Pancreas (tissue), 10 donors: ENCODE measurements around the gene SLC16A13. TPM values are rescaled to one million over a fixed set of nuclear protein-coding genes. Genes with fewer than 3 reads are reported as not detected.

Source experiments
- ATAC-seq, 4 donors: fragments of 200-7000 bp; cut with Tn5 transposase; one replicate each; pipeline versions ENCODE4 v1.8.0 to v1.9.1; 2020; ENCODE audit warnings: mild to moderate bottlenecking in 4 of 4, moderate library complexity in 4 of 4
- DNase-seq, 6 donors: peaks; one replicate each; pipeline ENCODE4 v3.0.0-alpha.2; 2020
- FAIRE-seq: peaks from 2 replicates; lab custom pipeline; 2012; peaks lifted over from hg19 to GRCh38; lab: Jason Lieb, UNC
- H3K27ac ChIP-seq, 4 donors: fragments of 200-600 bp; sonication (generic); 1 replicate in 3 of 4; 2 replicates in 1 of 4; pipeline versions ENCODE4 v1.5.0 to v1.8.0; 2020
- H3K27me3 ChIP-seq, 4 donors: fragments of 200-600 bp; one replicate each; pipeline ENCODE4 v1.8.0; 2021
- H3K36me3 ChIP-seq, 3 donors: fragments of 200-600 bp; sonication (generic) in 1 of 3; one replicate each; pipeline versions ENCODE4 v1.5.0 to v1.8.0; 2020 to 2021
- H3K4me1 ChIP-seq, 3 donors: fragments of 200-600 bp; one replicate each; pipeline ENCODE4 v1.8.0; 2021
- H3K4me3 ChIP-seq, 4 donors: fragments of 200-600 bp; sonication (generic) in 2 of 4; one replicate each; pipeline versions ENCODE4 v1.5.0 to v1.8.0; 2020 to 2021
- H3K9me3 ChIP-seq, 4 donors: fragments of 200-600 bp; one replicate each; pipeline ENCODE4 v1.8.0; 2021
- WGBS, 2 donors: extraction: QIAGEN DNeasy Blood & Tissue Kit; methylation state at CpG; one replicate each; pipeline ENCODE4 v1.1.7; 2013; 5-methylcytosine and 5-hydroxymethylcytosine counted together
- intact Hi-C, 3 donors: fragments of 100-400 bp; cut with DNase I; formaldehyde crosslinking; loops; one replicate each; pipeline versions ENCODE4 v1.11.1 to v1.14.2; 2022
- polyA plus RNA-seq, 2 donors: library from polyadenylated mRNA; stranded (reverse); fragments of 200-250 nt; gene quantifications; one replicate each; pipeline ENCODE4 v1.2.3, GENCODE V29; 2013
- total RNA-seq, 6 donors: library from RNA; stranded (reverse); fragmentation: NEBNext Ultra II Directional in 4 of 6; extraction: Animal tissue kit (Norgen Biotek cat#: 25700) in 4 of 6; gene quantifications; one replicate each; pipeline versions ENCODE4 v1.2.1 to v1.2.4, GENCODE V29; 2021 to 2023
- TF ChIP-seq, protein P1 (sequence below), 4 donors: fragments of 200-600 bp; sonication (generic) in 3 of 4; IDR thresholded peaks; one replicate each; pipeline versions ENCODE4 v1.5.0 to v1.8.0; 2021; ENCODE audit warnings: antibody characterized with exemption in 4 of 4
- donor health status: healthy with polysubstance abuse.
- donor health status: DM: no; HTN: no; CAD: no; lungs with moderate emphysema.
- donor health status: DM: no; HTN: no; CAD: no.
- donor health status: control.
- donor health status: control.
- donor health status: Bipolar disorder and iron deficiency.
- donor health status: DM: yes; HTN: yes; CAD: no.
- donor health status: DM: no; HTN: no; CAD: no.
- donor health status: DM: no; HTN: no; CAD: no.
- donor health status: DM: yes; HTN: yes; CAD: no.

SLC16A13 gene
- total and polyA plus RNA-seq, 8 donors, result 0.74 to 3.0 (median 1.4) TPM

DNA sequence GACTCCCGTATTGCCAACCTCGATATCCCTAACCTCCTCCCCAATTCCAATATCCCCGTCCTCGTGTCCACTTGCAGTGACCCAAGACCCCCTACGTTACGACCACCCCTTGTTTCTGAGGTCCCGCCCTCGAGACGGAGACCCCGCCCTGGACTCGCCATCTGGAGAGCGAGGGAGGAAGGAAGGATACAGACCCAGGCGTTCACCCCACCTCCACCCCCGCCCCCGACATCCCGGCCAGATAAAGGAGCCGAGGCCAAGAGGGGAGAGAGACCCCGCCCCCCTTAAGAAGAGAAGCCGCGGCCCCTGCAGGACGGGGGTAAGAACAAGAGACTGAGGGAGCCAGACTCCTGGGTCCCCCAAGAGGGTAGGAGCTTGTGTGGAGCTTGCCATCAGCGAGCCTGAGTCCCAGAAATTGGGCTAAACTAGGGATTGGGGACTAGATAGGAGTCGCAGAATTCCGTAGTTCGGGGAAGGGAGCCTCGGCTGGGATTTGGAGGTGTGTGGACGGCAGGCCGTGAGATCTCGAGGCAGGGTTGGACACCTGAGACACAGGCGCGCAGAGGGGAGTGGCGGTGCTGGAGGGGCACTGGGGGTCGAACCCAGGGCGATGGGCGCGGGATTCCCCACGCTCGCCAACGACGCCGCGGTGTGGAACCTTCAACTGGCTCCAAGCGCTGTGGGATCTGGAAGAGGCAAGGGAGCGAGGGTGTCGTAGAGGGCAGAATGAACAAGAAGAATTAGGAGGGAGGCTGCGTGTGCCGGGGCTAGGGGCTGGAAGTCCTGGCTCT, 12.8 kb upstream of the SLC16A13 start, which contains the start of gene BCL6B:
TSS of gene BCL6B (plus strand) at position 270 of the 791 bp plus-strand sequence. CDS start 622 bp downstream, outside the sequence.
- no peak for FAIRE-seq

DNA sequence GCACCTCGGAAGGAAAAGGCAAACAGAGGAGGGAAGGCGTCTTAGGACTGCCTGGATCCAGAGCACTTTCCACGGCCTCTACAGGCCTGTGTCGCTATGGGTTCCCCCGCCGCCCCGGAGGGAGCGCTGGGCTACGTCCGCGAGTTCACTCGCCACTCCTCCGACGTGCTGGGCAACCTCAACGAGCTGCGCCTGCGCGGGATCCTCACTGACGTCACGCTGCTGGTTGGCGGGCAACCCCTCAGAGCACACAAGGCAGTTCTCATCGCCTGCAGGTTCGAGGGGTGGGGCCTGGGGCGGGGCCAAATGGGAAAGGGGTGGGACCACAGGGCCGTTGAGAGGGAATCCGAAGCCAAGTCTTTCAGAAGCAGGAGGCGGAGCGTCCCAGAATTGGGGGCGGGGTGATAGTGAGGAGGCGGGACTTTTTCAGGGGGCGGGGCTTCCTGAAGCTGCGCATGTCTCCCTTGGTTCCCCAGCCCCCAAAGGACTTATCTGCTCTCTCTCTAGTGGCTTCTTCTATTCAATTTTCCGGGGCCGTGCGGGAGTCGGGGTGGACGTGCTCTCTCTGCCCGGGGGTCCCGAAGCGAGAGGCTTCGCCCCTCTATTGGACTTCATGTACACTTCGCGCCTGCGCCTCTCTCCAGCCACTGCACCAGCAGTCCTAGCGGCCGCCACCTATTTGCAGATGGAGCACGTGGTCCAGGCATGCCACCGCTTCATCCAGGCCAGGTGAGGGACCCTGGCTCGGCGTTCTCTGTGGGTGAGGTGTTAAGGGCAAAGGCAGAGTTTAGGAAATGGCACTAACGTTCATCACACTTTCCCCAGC, 12.0 kb upstream of the SLC16A13 start:
- intact Hi-C loops, result no loop called here
- Histone ChIP-seq H3K27ac (peak overlapping the region in 2 of 4 donors; percentile 33 to 62), H3K27me3 (no peaks in the 10 kb centered on the region), H3K9me3 (no peaks in the 10 kb centered on the region), H3K4me1 (peaks cover 0 to 10% (median 0%) of the 10 kb centered on the region in 3 donors), H3K36me3 (no peaks in the 10 kb centered on the region), H3K4me3 (peak overlapping the region in 2 of 4 donors; percentile 17 to 36)
- 31 to 35% methylated on average over 51 of the region's 51 CpGs for WGBS, 2 donors
- TF ChIP-seq, protein P1, sequence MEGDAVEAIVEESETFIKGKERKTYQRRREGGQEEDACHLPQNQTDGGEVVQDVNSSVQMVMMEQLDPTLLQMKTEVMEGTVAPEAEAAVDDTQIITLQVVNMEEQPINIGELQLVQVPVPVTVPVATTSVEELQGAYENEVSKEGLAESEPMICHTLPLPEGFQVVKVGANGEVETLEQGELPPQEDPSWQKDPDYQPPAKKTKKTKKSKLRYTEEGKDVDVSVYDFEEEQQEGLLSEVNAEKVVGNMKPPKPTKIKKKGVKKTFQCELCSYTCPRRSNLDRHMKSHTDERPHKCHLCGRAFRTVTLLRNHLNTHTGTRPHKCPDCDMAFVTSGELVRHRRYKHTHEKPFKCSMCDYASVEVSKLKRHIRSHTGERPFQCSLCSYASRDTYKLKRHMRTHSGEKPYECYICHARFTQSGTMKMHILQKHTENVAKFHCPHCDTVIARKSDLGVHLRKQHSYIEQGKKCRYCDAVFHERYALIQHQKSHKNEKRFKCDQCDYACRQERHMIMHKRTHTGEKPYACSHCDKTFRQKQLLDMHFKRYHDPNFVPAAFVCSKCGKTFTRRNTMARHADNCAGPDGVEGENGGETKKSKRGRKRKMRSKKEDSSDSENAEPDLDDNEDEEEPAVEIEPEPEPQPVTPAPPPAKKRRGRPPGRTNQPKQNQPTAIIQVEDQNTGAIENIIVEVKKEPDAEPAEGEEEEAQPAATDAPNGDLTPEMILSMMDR (IDR thresholded peaks at IDR 0.05), result no peak
- ATAC-seq (peak; percentile 72 to 79 (median 76)), FAIRE-seq (no peak), DNase-seq (peak; percentile 87 to 97 (median 95))

More for the DNA sequence above, 12.8 kb upstream of the SLC16A13 start, which contains the start of gene BCL6B:
- intact Hi-C loops, result no loop called here
- DNase-seq (peak in 1 of 6 donors; percentile 52), ATAC-seq (peak in 1 of 4 donors; percentile 3)
- TF ChIP-seq, protein P1 (IDR thresholded peaks at IDR 0.05), result no peak
- no peaks in the 10 kb centered on the region for H3K36me3 ChIP-seq
- WGBS, 2 donors, result 10 to 12% methylated on average over 45 to 47 of the region's 47 CpGs
- H3K4me3 ChIP-seq, result peak within 1 kb of the TSS in 2 of 4 donors; percentile 17 to 36
- no peaks in the 10 kb centered on the region for H3K27me3 ChIP-seq
- H3K9me3 ChIP-seq, result no peaks in the 10 kb centered on the region
- peaks cover 0 to 10% (median 0%) of the 10 kb centered on the region in 3 donors for H3K4me1 ChIP-seq
- peak within 1 kb of the TSS in 2 of 4 donors; percentile 33 to 62 for H3K27ac ChIP-seq

DNA sequence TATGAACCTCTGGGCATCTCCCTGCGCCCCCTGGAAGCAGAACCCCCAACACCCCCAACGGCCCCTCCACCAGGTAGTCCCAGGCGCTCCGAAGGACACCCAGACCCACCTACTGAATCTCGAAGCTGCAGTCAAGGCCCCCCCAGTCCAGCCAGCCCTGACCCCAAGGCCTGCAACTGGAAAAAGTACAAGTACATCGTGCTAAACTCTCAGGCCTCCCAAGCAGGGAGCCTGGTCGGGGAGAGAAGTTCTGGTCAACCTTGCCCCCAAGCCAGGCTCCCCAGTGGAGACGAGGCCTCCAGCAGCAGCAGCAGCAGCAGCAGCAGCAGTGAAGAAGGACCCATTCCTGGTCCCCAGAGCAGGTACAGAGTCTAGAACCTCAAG, 11.4 kb upstream of the SLC16A13 start:
- FAIRE-seq, result no peak
- H3K27ac ChIP-seq, result no peak overlapping the region

DNA sequence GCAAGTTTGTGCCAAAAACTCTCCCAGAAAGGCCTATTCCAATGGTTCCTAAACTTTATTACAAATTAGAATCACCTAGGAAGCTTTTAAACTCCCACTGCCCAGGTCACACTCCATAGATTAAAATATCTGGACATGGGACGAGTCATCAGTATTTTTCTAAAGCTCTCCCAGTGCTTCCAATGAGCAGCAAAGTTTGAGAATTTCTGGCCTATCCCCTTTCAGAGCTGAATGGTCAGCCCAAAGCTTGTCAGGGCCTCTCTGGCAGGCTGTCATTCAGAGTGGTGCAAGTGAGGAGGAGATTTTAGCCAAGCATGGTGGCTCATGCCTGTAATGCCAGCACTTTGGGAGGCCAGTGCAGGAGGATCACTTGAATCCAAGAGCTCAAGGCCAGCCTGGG, 10.6 kb upstream of the SLC16A13 start:
- WGBS, 2 donors, result 72 to 76% methylated on average over 1 of the region's 1 CpG
- intact Hi-C loops, result no loop called here
- TF ChIP-seq, protein P1 (IDR thresholded peaks at IDR 0.05), result no peak
- Histone ChIP-seq H3K9me3 (no peaks in the 10 kb centered on the region), H3K36me3 (no peaks in the 10 kb centered on the region), H3K4me1 (peaks cover 0 to 10% (median 0%) of the 10 kb centered on the region in 3 donors), H3K4me3 (no peak overlapping the region), H3K27ac (no peak overlapping the region), H3K27me3 (no peaks in the 10 kb centered on the region)
- ATAC-seq (no peak), DNase-seq (no peak), FAIRE-seq (no peak)

More for the DNA sequence above, 11.4 kb upstream of the SLC16A13 start:
- H3K4me1 ChIP-seq, result peaks cover 0 to 10% (median 0%) of the 10 kb centered on the region in 3 donors
- ATAC-seq (no peak), DNase-seq (no peak)
- no peaks in the 10 kb centered on the region for H3K9me3 ChIP-seq
- H3K36me3 ChIP-seq, result no peaks in the 10 kb centered on the region
- 70 to 72% methylated on average over 8 of the region's 8 CpGs for WGBS, 2 donors
- intact Hi-C loops, result no loop called here
- no peaks in the 10 kb centered on the region for H3K27me3 ChIP-seq
- TF ChIP-seq, protein P1 (IDR thresholded peaks at IDR 0.05), result no peak
- H3K4me3 ChIP-seq, result no peak overlapping the region
